ENCODE results near the gene GRID1.

The GRID1 gene

GRCh38 chr10:86303626-86304025 lies 63.0 kb downstream of the GRID1 start:
- no peak overlapping the region for H3K4me3 ChIP-seq (replicated peaks in 1 of 2; ENCODE audit: low read depth in 2 of 2, low read length in 2 of 2)
- no peak for DNase-seq (ENCODE audit: low read depth in 2 of 2)
- TF ChIP-seq CTCF (IDR thresholded peaks at IDR 0.05; ENCODE audit: low read depth, low read length) = no peak

- no peak for DNase-seq (ENCODE audit: low read depth in 2 of 2)
- no peak overlapping the region for H3K4me3 ChIP-seq (replicated peaks in 1 of 2; ENCODE audit: low read depth in 2 of 2, low read length in 2 of 2)
- no peak for TF ChIP-seq CTCF (IDR thresholded peaks at IDR 0.05; ENCODE audit: low read depth, low read length)
These were observed 64.6 kb downstream of the GRID1 start for GRCh38 chr10:86301971-86302370.

- no peak for DNase-seq (ENCODE audit: low read depth in 2 of 2)
- no peak for TF ChIP-seq CTCF (IDR thresholded peaks at IDR 0.05; ENCODE audit: low read depth, low read length)
- H3K4me3 ChIP-seq (replicated peaks in 1 of 2; ENCODE audit: low read depth in 2 of 2, low read length in 2 of 2) = no peak overlapping the region
These were observed 65.4 kb downstream of the GRID1 start for GRCh38 chr10:86300931-86301830.

DNA sequence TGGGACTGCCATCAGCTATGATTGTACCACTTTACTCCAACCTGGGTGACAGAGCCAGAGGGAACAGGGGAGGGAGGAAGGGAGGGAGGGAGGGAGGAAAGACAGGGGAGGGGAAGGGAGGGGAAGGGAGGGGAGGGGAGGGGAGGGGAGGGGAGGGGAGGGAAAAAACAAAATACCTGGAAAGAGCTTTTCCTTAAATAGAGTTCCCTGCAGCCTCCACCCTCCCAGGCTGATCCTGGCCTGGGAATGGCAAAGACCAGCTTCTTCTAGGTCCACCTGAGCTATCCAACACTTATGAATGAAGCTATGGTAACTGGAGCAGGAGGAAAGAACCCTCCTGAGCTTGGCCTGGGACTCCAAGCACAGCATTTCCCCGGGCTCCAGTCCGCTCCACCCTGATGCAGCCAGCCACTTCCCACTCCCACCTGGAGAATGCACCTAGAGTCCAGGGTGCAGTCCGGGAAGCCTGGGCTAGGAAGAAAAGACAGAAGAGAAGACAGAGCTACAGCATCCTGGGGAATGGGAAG lies 66.1 kb downstream of the GRID1 start:
- no peak overlapping the region for H3K4me3 ChIP-seq (replicated peaks in 1 of 2; ENCODE audit: low read depth in 2 of 2, low read length in 2 of 2)
- TF ChIP-seq CTCF (IDR thresholded peaks at IDR 0.05; ENCODE audit: low read depth, low read length) = no peak
- DNase-seq (ENCODE audit: low read depth in 2 of 2) = no peak

GRCh38 chr10:86299562-86299961 lies 67.0 kb downstream of the GRID1 start:
- no peak for TF ChIP-seq CTCF (IDR thresholded peaks at IDR 0.05; ENCODE audit: low read depth, low read length)
- no peak overlapping the region for H3K4me3 ChIP-seq (replicated peaks in 1 of 2; ENCODE audit: low read depth in 2 of 2, low read length in 2 of 2)
- DNase-seq (ENCODE audit: low read depth in 2 of 2) = no peak

DNA sequence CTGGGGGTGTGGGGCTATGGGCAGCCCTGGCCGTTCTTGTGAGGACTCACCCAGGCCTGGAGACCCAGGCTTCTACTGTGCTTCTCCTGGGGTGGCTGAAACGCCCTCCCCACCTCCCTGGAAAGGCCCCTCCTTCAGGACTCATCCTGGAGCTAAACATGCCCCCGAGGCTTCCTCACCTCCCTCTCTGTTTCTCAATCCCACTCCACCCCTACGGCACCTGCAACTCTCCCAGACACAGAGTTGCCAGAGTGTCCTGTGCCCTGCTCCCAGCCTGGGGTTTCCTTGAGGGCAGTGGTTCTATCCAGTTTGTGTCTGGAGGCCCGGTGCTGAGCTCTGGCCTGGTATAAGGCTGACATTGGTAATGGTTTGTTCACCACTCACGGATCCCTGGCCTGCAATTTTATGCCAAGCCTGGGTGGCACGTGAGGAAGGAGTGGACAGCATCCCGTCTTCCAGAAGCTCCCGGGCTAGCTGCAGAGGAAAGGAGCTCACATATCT lies 68.0 kb downstream of the GRID1 start:
- no peak for TF ChIP-seq CTCF (IDR thresholded peaks at IDR 0.05; ENCODE audit: low read depth, low read length)
- no peak for DNase-seq (ENCODE audit: low read depth in 2 of 2)
- no peak overlapping the region for H3K4me3 ChIP-seq (replicated peaks in 1 of 2; ENCODE audit: low read depth in 2 of 2, low read length in 2 of 2)
